Vagina (tissue), 2 donors: ENCODE results near the gene DNAJA3. TPM values are rescaled to one million over a fixed set of nuclear protein-coding genes. Genes with fewer than 3 reads are reported as not detected.

Experiments used
- DNase-seq, 2 donors: peaks; one replicate each; pipeline ENCODE4 v3.0.0-alpha.2; 2017; ENCODE audit errors: extremely low spot score in 2 of 2
- H3K27ac ChIP-seq: fragments of 200-600 bp; sonication (generic); one replicate; pipeline ENCODE4 v1.5.1; 2019
- H3K27me3 ChIP-seq: fragments of 200-600 bp; sonication (generic); one replicate; pipeline ENCODE4 v1.5.1; 2019
- H3K36me3 ChIP-seq, 2 donors: fragments of 200-600 bp; sonication (generic); one replicate each; pipeline ENCODE4 v1.5.1; 2017 to 2019
- H3K4me1 ChIP-seq: fragments of 200-600 bp; sonication (generic); one replicate; pipeline ENCODE4 v1.5.1; 2019
- H3K4me3 ChIP-seq, 2 donors: fragments of 200-600 bp; sonication (generic); 1 replicate in 1 of 2; 2 replicates in 1 of 2; pipeline ENCODE4 v1.5.1; 2016 to 2019
- H3K9me3 ChIP-seq: fragments of 200-600 bp; sonication (generic); one replicate; pipeline ENCODE4 v1.5.1; 2019
- CTCF ChIP-seq, 3 experiments: fragments of 450-650 bp in 2 of 3; fragments of 200-600 bp in 1 of 3; sonication (generic) in 1 of 3; IDR thresholded peaks; one replicate each; pipeline ENCODE4 v1.5.1; 2017 to 2019; ENCODE audit warnings: antibody characterized with exemption in 3 of 3, mild to moderate bottlenecking in 2 of 3, moderate library complexity in 2 of 3
- POLR2A ChIP-seq, 2 donors: fragments of 450-650 bp; IDR thresholded peaks; one replicate each; pipeline ENCODE4 v1.6.1; 2017; ENCODE audit warnings: antibody characterized with exemption in 2 of 2, mild to moderate bottlenecking in 2 of 2, moderate library complexity in 2 of 2
- POLR2AphosphoS5 ChIP-seq, 2 donors: sonication (generic); formaldehyde crosslinking; IDR thresholded peaks; one replicate each; pipeline ENCODE4 v1.9.0; 2017; ENCODE audit warnings: antibody characterized with exemption in 2 of 2, mild to moderate bottlenecking in 2 of 2, low read depth in 1 of 2; ENCODE audit not compliant: insufficient read depth in 1 of 2
- intact Hi-C: fragments of 100-400 bp; cut with DNase I; formaldehyde crosslinking; loops from one replicate; pipeline ENCODE4 v1.15.1; 2023
- total RNA-seq: library from RNA; depleted of rRNA; stranded (reverse); fragments of >200 nt; gene quantifications from one replicate; pipeline ENCODE4 v1.2.3, GENCODE V29; 2016

The DNAJA3 gene
- total RNA-seq, 1 donor from 2014 or later, result 33.6 TPM

DNA sequence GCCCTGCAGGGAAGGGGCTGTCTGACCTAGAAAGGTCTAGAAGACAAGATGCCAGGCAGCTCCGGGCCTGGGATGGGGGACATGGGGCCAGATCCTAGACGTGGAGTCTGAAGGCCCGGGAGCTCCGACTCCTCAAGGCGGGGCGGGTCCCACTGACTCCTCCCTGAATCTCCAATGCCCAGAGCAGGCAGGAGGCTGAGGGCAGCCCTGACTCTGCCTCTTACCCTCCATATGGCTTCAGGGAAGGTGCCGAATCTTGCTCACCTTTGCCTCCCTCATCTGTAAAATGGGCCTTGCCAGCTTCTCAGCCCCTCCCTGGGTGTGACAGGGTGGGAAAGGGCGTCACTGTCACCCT is 39.2 kb upstream of the DNAJA3 start:
- peaks cover 48% of the 10 kb centered on the region for H3K4me1 ChIP-seq
- TF ChIP-seq CTCF (IDR thresholded peaks at IDR 0.05), result no peak
- TF ChIP-seq POLR2AphosphoS5 (IDR thresholded peaks at IDR 0.05; ENCODE audit: insufficient read depth in 1 of 2, low read depth in 1 of 2), result peak in 1 of 2 donors; percentile 36
- no peaks in the 10 kb centered on the region for H3K9me3 ChIP-seq
- DNase-seq, result no peak
- H3K27me3 ChIP-seq, result no peaks in the 10 kb centered on the region
- peak overlapping the region; percentile 78 for H3K27ac ChIP-seq
- H3K36me3 ChIP-seq, result peaks cover 0 to 25% of the 10 kb centered on the region in 2 donors
- H3K4me3 ChIP-seq, result no peak overlapping the region
- intact Hi-C loops, result no loop called here

DNA sequence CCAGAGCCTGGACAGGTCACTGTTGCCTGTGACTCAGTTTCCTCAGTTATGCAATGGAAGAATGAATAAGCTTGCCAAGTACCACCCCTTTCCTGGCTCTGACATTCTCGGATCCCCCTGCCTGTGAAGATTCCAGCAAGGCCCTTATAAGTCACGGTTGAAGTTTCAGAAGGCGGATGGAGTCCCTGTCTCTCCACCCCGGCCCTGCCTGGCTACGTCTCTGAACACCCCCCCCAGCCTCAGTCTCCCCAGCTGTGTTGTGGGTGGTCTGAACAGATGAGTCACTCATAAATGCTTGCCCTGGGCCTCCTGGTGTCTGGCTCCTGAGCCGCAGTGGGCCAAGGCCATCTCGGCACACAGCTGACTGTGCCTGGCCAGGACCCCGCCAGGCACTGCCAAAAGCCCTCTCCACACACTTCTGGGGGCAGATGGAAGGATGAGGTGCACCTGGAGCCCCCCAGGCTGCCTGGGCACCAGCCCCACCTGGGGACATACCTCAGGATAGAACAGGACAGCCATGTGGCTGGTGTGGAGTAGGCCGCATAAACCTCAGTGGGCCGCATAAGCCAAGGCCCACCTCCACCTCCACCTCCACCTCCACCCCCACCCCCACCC is 38.6 kb upstream of the DNAJA3 start:
- intact Hi-C loops, result no loop called here
- no peaks in the 10 kb centered on the region for H3K9me3 ChIP-seq
- TF ChIP-seq POLR2AphosphoS5 (IDR thresholded peaks at IDR 0.05; ENCODE audit: insufficient read depth in 1 of 2, low read depth in 1 of 2) (no peak), POLR2A (IDR thresholded peaks at IDR 0.05) (no peak), CTCF (IDR thresholded peaks at IDR 0.05) (no peak)
- H3K27me3 ChIP-seq, result no peaks in the 10 kb centered on the region
- DNase-seq, result no peak
- peak overlapping the region; percentile 78 for H3K27ac ChIP-seq
- H3K4me3 ChIP-seq, result no peak overlapping the region
- H3K36me3 ChIP-seq, result peaks cover 0 to 19% of the 10 kb centered on the region in 2 donors
- H3K4me1 ChIP-seq, result peaks cover 55% of the 10 kb centered on the region

GRCh38 chr16:4387781-4388180 is 37.9 kb upstream of the DNAJA3 start:
- no peaks in the 10 kb centered on the region for H3K27me3 ChIP-seq
- no peak for DNase-seq
- no peak for TF ChIP-seq POLR2A (IDR thresholded peaks at IDR 0.05)
- no peak for TF ChIP-seq POLR2AphosphoS5 (IDR thresholded peaks at IDR 0.05; ENCODE audit: insufficient read depth in 1 of 2, low read depth in 1 of 2)
- TF ChIP-seq CTCF (IDR thresholded peaks at IDR 0.05), result no peak
- intact Hi-C loops, result no loop called here
- H3K9me3 ChIP-seq, result no peaks in the 10 kb centered on the region
- peaks cover 0 to 12% of the 10 kb centered on the region in 2 donors for H3K36me3 ChIP-seq
- H3K4me3 ChIP-seq, result no peak overlapping the region
- peak overlapping the region; percentile 78 for H3K27ac ChIP-seq
- peaks cover 57% of the 10 kb centered on the region for H3K4me1 ChIP-seq

- H3K9me3 ChIP-seq, result no peaks in the 10 kb centered on the region
- TF ChIP-seq POLR2AphosphoS5 (IDR thresholded peaks at IDR 0.05; ENCODE audit: insufficient read depth in 1 of 2, low read depth in 1 of 2), result peak in 1 of 2 donors; percentile 11
- no peak for TF ChIP-seq CTCF (IDR thresholded peaks at IDR 0.05)
- no peak for TF ChIP-seq POLR2A (IDR thresholded peaks at IDR 0.05)
- H3K36me3 ChIP-seq, result peaks cover 0 to 9% of the 10 kb centered on the region in 2 donors
- DNase-seq, result no peak
- H3K27me3 ChIP-seq, result no peaks in the 10 kb centered on the region
- H3K4me1 ChIP-seq, result peaks cover 60% of the 10 kb centered on the region
- no peak overlapping the region for H3K4me3 ChIP-seq
- peak overlapping the region; percentile 78 for H3K27ac ChIP-seq
- intact Hi-C loops, result no loop called here
Observed at GRCh38 chr16:4388271-4389021, 37.2 kb upstream of the DNAJA3 start.
